ENCODE results near the gene TM6SF1. TPM values are rescaled to one million over a fixed set of nuclear protein-coding genes. Genes with fewer than 3 reads are reported as not detected.
A peak's percentile ranks its signal among the peaks of the same experiment; 100 is the strongest.

Gene TM6SF1
- polyA plus RNA-seq (0.05 TPM in 1 of 3 replicates, not detected in the others), polyA minus RNA-seq (not detected in 3 replicates)
- polyA plus RNA-seq (2011; ENCODE audit: low read depth): not detected
- polyA plus RNA-seq (2011; cell fraction: cytosol; rRNA removed): 0.05 TPM in 1 of 2 replicates, not detected in the other
- polyA plus RNA-seq (2011; cell fraction: nucleus; rRNA removed): not detected in 2 replicates
- polyA plus RNA-seq (2012; ENCODE audit: low replicate concordance): not detected in 2 replicates
- not detected for polyA minus RNA-seq (2011; cell fraction: cytosol; rRNA and poly(A)+ RNA removed)
- not detected in 2 replicates for polyA minus RNA-seq (2011; cell fraction: nucleus; rRNA and poly(A)+ RNA removed)

- H4K20me1 ChIP-seq (ENCODE audit: control insufficient read depth, extremely low read depth, insufficient read depth, low read length): no peaks in the 10 kb centered on the region
- DNase-seq (ENCODE audit: low read depth, low spot score): no peak
- H3K9ac ChIP-seq (ENCODE audit: control insufficient read depth, extremely low read depth, insufficient read depth, low read length): no peak within 1 kb of the TSS
- no peaks in the 10 kb centered on the region for H3K9me3 ChIP-seq (ENCODE audit: control insufficient read depth, low read depth, low read length)
- no peaks in the 10 kb centered on the region for H3K9me1 ChIP-seq (ENCODE audit: control insufficient read depth, extremely low read depth, insufficient read depth, low read length)
- peak within 1 kb of the TSS; percentile 12 for H2AFZ ChIP-seq (ENCODE audit: control insufficient read depth, low read length)
- peaks cover 41% of the 10 kb centered on the region for H3K27me3 ChIP-seq (ENCODE audit: control insufficient read depth, extremely low read depth, insufficient read depth, low read length)
- peak within 1 kb of the TSS; percentile 78 for H3K4me2 ChIP-seq (ENCODE audit: control insufficient read depth, extremely low read depth, insufficient read depth, low read depth, low read length)
- H3K27ac ChIP-seq (ENCODE audit: control insufficient read depth, insufficient read depth, low read length): no peak within 1 kb of the TSS
- no peaks in the 10 kb centered on the region for H3K36me3 ChIP-seq (ENCODE audit: control insufficient read depth in 2 of 2, extremely low read depth in 1 of 2, insufficient read depth in 2 of 2, low read length in 2 of 2)
- FAIRE-seq: no peak
- peak within 1 kb of the TSS; percentile 7 to 62 (median 27) for H3K4me3 ChIP-seq (ENCODE audit: control insufficient read depth in 2 of 3, extremely low read depth in 1 of 3, insufficient read depth in 2 of 3, low read depth in 1 of 3, low read length in 3 of 3)
- dilution Hi-C loops (cut with MboI; ENCODE audit: extremely low pct_ligation_motif_present, low sequenced_read_pairs): no loop called here
- H3K4me1 ChIP-seq (ENCODE audit: control insufficient read depth, extremely low read depth, insufficient read depth, low read length): no peaks in the 10 kb centered on the region
- peak; percentile 90 for TF ChIP-seq EZH2 (IDR thresholded peaks at IDR 0.05; ENCODE audit: low read length)
- TF ChIP-seq CTCF (optimal IDR thresholded peaks at IDR 0.05 in 1 of 3, IDR thresholded peaks at IDR 0.05 in 1 of 3, conservative IDR thresholded peaks at IDR 0.05 in 1 of 3; ENCODE audit: extremely low read depth in 1 of 3, insufficient read depth in 2 of 3, low read length in 3 of 3): no peak
- no peaks in the 10 kb centered on the region for H3K79me2 ChIP-seq (ENCODE audit: control insufficient read depth, insufficient read depth, low read length)
Observed at GRCh38 chr15:83106994-83107840, at the start of gene TM6SF1. TSS of gene TM6SF1 (plus strand) at chr15:83107645. CDS start at chr15:83107681, 36 bp downstream.

DNA sequence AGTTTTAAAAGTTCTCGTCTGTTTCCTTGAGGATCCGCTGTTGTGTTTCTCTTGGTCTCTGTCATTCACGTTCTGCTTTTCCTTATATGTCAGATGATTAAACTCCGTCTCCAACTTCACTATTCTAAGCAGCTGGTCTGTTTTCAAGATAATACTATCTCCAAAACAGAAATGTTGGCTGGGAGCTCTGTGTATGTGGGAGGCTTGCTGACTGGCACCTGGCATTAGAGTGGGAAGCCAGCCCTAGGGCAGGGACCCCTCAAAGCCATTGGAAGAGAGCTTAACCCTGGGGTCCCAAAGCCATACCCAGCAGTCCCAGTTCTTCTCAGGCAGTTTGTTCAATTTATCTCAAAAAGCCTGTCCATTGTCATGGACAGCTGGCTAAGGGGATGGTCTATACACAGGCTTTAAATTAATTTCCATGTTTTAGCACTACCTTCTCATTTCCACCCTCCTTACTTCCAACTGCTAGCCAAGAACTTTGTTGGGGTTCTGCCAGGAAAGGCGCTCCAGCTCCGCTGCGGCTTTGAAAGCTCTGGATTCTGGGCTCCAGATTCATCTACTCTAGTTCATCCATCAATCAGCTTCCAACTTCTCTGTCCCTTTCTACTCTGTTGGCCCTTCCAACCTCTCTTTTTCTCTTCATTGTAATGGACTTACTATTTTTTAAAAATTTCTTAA, 49.6 kb upstream of the TM6SF1 start:
- peaks cover 59% of the 10 kb centered on the region for H3K79me2 ChIP-seq (ENCODE audit: control insufficient read depth, insufficient read depth, low read length)
- H3K4me3 ChIP-seq (ENCODE audit: control insufficient read depth in 2 of 3, extremely low read depth in 1 of 3, insufficient read depth in 2 of 3, low read depth in 1 of 3, low read length in 3 of 3): no peak overlapping the region
- peaks cover 11% of the 10 kb centered on the region for H4K20me1 ChIP-seq (ENCODE audit: control insufficient read depth, extremely low read depth, insufficient read depth, low read length)
- peaks cover 11% of the 10 kb centered on the region for H3K4me1 ChIP-seq (ENCODE audit: control insufficient read depth, extremely low read depth, insufficient read depth, low read length)
- no peak for DNase-seq (ENCODE audit: low read depth, low spot score)
- H3K36me3 ChIP-seq (ENCODE audit: control insufficient read depth in 2 of 2, extremely low read depth in 1 of 2, insufficient read depth in 2 of 2, low read length in 2 of 2): peaks cover 6 to 10% of the 10 kb centered on the region in 2 experiments
- H3K27me3 ChIP-seq (ENCODE audit: control insufficient read depth, extremely low read depth, insufficient read depth, low read length): no peaks in the 10 kb centered on the region
- H3K9ac ChIP-seq (ENCODE audit: control insufficient read depth, extremely low read depth, insufficient read depth, low read length): no peak overlapping the region
- no peak for TF ChIP-seq CTCF (optimal IDR thresholded peaks at IDR 0.05 in 1 of 3, IDR thresholded peaks at IDR 0.05 in 1 of 3, conservative IDR thresholded peaks at IDR 0.05 in 1 of 3; ENCODE audit: extremely low read depth in 1 of 3, insufficient read depth in 2 of 3, low read length in 3 of 3)
- no peak for TF ChIP-seq EZH2 (IDR thresholded peaks at IDR 0.05; ENCODE audit: low read length)
- dilution Hi-C loops (cut with MboI; ENCODE audit: extremely low pct_ligation_motif_present, low sequenced_read_pairs): no loop called here
- no peaks in the 10 kb centered on the region for H3K9me3 ChIP-seq (ENCODE audit: control insufficient read depth, low read depth, low read length)
- FAIRE-seq: no peak
- H2AFZ ChIP-seq (ENCODE audit: control insufficient read depth, low read length): no peak overlapping the region
- H3K4me2 ChIP-seq (ENCODE audit: control insufficient read depth, extremely low read depth, insufficient read depth, low read depth, low read length): no peak overlapping the region
- H3K9me1 ChIP-seq (ENCODE audit: control insufficient read depth, extremely low read depth, insufficient read depth, low read length): no peaks in the 10 kb centered on the region
- H3K27ac ChIP-seq (ENCODE audit: control insufficient read depth, insufficient read depth, low read length): no peak overlapping the region
